Stomach (tissue), 9 donors: ENCODE results near the gene BRF1. TPM values are rescaled to one million over a fixed set of nuclear protein-coding genes. Genes with fewer than 3 reads are reported as not detected.

Experiments
- DNase-seq, 2 donors: peaks; one replicate each; pipeline versions ENCODE4 v3.0.0 to v3.0.0-alpha.2; 2013 to 2019
- H3K27ac ChIP-seq, 5 donors: fragments of 200-600 bp in 4 of 5; sonication (generic) in 4 of 5; one replicate each; pipeline ENCODE4 v1.5.1; 2013 to 2019; ENCODE audit warnings: mild to moderate bottlenecking in 1 of 5, moderate library complexity in 1 of 5
- H3K27me3 ChIP-seq, 3 donors: fragments of 200-600 bp; sonication (generic); one replicate each; pipeline ENCODE4 v1.5.1; 2017 to 2019; ENCODE audit warnings: mixed run types in 1 of 3
- H3K36me3 ChIP-seq, 4 donors: fragments of 200-600 bp; sonication (generic); 1 replicate in 3 of 4; 2 replicates in 1 of 4; pipeline ENCODE4 v1.5.1; 2016 to 2019
- H3K4me1 ChIP-seq, 4 donors: fragments of 200-600 bp; sonication (generic); one replicate each; pipeline ENCODE4 v1.5.1; 2016 to 2019
- H3K4me3 ChIP-seq, 4 donors: fragments of 200-600 bp; sonication (generic) in 3 of 4; one replicate each; pipeline ENCODE4 v1.5.1; 2016 to 2019; ENCODE audit warnings: mild to moderate bottlenecking in 1 of 4
- H3K9me3 ChIP-seq, 4 donors: fragments of 200-600 bp; sonication (generic); one replicate each; pipeline ENCODE4 v1.5.1; 2016 to 2019
- EP300 ChIP-seq: sonication (generic); formaldehyde crosslinking; IDR thresholded peaks from one replicate; pipeline ENCODE4 v1.6.1; 2017; ENCODE audit warnings: antibody characterized with exemption
- POLR2A ChIP-seq, 4 donors: fragments of 450-650 bp; IDR thresholded peaks; one replicate each; pipeline ENCODE4 v1.6.1; 2016; ENCODE audit warnings: antibody characterized with exemption in 4 of 4, control low read depth in 2 of 4, mild to moderate bottlenecking in 1 of 4, moderate library complexity in 1 of 4
- POLR2AphosphoS5 ChIP-seq, 3 donors: sonication (generic); formaldehyde crosslinking; IDR thresholded peaks; one replicate each; pipeline ENCODE4 v1.6.1; 2016; ENCODE audit warnings: antibody characterized with exemption in 3 of 3
- WGBS, 5 donors: extraction: QIAGEN DNeasy Blood & Tissue Kit in 3 of 5; methylation state at CpG; one replicate each; pipeline versions ENCODE4 v1.1.5 to v1.1.7; 2013 to 2018; 5-methylcytosine and 5-hydroxymethylcytosine counted together
- intact Hi-C: fragments of 100-400 bp; cut with DNase I; formaldehyde crosslinking; loops from one replicate; pipeline ENCODE4 v1.15.1; 2023; ENCODE audit warnings: low total_unique reads
- polyA plus RNA-seq, 3 donors: library from polyadenylated mRNA; stranded (reverse); fragments of 200-250 nt; gene quantifications; one replicate each; pipeline ENCODE4 v1.2.3, GENCODE V29; 2013
- total RNA-seq, 5 donors: library from RNA; depleted of rRNA; stranded (reverse); fragments of >200 nt; gene quantifications; one replicate each; pipeline versions ENCODE4 v1.1.0 to v1.2.3, GENCODE V29; 2014 to 2016
- TF ChIP-seq, protein P1 (sequence below), 7 experiments: fragments of 450-650 bp in 4 of 7; fragments of 200-600 bp in 3 of 7; sonication (generic) in 3 of 7; IDR thresholded peaks; one replicate each; pipeline ENCODE4 v1.5.1; 2016 to 2019; ENCODE audit warnings: antibody characterized with exemption in 7 of 7, control low read depth in 2 of 7, mild to moderate bottlenecking in 1 of 7
- donor health status: healthy with polysubstance abuse.
- donor health status: Bipolar disorder and iron deficiency.
- donor health status: healthy.

The BRF1 gene
- total and polyA plus RNA-seq, 8 donors, result 9.2 to 141 (median 33.9) TPM

GRCh38 chr14:105187116-105187515 is 113.7 kb downstream of the BRF1 start:
- Histone ChIP-seq H3K9me3 (peaks cover 0 to 9% (median 6%) of the 10 kb centered on the region in 4 donors), H3K27me3 (peaks cover 0 to 62% (median 12%) of the 10 kb centered on the region in 3 donors), H3K4me1 (peaks cover 0 to 3% (median under 1%) of the 10 kb centered on the region in 4 donors), H3K4me3 (no peak overlapping the region), H3K36me3 (no peaks in the 10 kb centered on the region), H3K27ac (no peak overlapping the region)
- intact Hi-C loops, result no loop called here
- TF ChIP-seq POLR2AphosphoS5 (IDR thresholded peaks at IDR 0.05) (no peak), POLR2A (IDR thresholded peaks at IDR 0.05) (no peak), EP300 (no peak)
- TF ChIP-seq, protein P1, sequence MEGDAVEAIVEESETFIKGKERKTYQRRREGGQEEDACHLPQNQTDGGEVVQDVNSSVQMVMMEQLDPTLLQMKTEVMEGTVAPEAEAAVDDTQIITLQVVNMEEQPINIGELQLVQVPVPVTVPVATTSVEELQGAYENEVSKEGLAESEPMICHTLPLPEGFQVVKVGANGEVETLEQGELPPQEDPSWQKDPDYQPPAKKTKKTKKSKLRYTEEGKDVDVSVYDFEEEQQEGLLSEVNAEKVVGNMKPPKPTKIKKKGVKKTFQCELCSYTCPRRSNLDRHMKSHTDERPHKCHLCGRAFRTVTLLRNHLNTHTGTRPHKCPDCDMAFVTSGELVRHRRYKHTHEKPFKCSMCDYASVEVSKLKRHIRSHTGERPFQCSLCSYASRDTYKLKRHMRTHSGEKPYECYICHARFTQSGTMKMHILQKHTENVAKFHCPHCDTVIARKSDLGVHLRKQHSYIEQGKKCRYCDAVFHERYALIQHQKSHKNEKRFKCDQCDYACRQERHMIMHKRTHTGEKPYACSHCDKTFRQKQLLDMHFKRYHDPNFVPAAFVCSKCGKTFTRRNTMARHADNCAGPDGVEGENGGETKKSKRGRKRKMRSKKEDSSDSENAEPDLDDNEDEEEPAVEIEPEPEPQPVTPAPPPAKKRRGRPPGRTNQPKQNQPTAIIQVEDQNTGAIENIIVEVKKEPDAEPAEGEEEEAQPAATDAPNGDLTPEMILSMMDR (IDR thresholded peaks at IDR 0.05), result no peak
- no peak for DNase-seq
- WGBS, 5 donors, result 30 to 49% (median 33%) methylated on average over 4 of the region's 4 CpGs

- H3K4me1 ChIP-seq, result peaks cover 6 to 12% (median 9%) of the 10 kb centered on the region in 4 donors
- peaks cover 0 to 9% (median 6%) of the 10 kb centered on the region in 4 donors for H3K9me3 ChIP-seq
- intact Hi-C loops, result no loop called here
- peaks cover 0 to 55% (median 2%) of the 10 kb centered on the region in 3 donors for H3K27me3 ChIP-seq
- no peaks in the 10 kb centered on the region for H3K36me3 ChIP-seq
- no peak overlapping the region for H3K27ac ChIP-seq
- TF ChIP-seq EP300 (no peak), POLR2A (IDR thresholded peaks at IDR 0.05) (no peak), POLR2AphosphoS5 (IDR thresholded peaks at IDR 0.05) (no peak)
- TF ChIP-seq, protein P1 (IDR thresholded peaks at IDR 0.05), result no peak
- no peak overlapping the region for H3K4me3 ChIP-seq
- no peak for DNase-seq
- WGBS, 5 donors, result 27 to 42% (median 34%) methylated on average over 4 of the region's 4 CpGs
These were observed 114.8 kb downstream of the BRF1 start for GRCh38 chr14:105185973-105186372.

- Histone ChIP-seq H3K4me3 (no peak overlapping the region), H3K36me3 (no peaks in the 10 kb centered on the region), H3K4me1 (peaks cover 13 to 20% (median 17%) of the 10 kb centered on the region in 4 donors), H3K27ac (no peak overlapping the region), H3K27me3 (peaks cover 0 to 48% (median 0%) of the 10 kb centered on the region in 3 donors), H3K9me3 (peaks cover 0 to 9% (median 6%) of the 10 kb centered on the region in 4 donors)
- intact Hi-C loops, result no loop called here
- 74 to 86% (median 82%) methylated on average over 14 to 18 of the region's 18 CpGs for WGBS, 5 donors
- TF ChIP-seq, protein P1 (IDR thresholded peaks at IDR 0.05), result no peak
- TF ChIP-seq POLR2AphosphoS5 (IDR thresholded peaks at IDR 0.05), result no peak
- DNase-seq, result no peak
These were observed 115.8 kb downstream of the BRF1 start for GRCh38 chr14:105185001-105185400.

DNA sequence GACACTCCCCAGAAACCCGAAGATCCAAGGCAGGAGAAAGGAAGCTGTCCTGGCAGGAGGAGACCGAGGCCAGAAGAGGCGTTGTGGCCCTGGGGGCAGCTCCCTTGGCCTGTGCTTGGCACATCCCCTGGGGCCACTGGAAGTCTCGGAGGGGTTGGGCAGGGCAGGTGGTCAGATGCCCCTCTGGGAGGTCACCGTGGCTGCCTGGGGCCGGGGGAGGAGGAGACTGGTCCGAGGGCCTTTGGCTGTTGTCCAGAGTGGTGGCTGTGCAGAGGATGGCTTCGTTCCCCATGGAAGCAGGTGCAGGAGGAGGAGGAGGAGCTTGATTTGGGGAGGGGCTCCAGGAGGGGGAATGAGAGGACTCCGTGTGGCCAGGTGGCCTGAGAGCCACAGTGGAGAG is 116.3 kb downstream of the BRF1 start:
- whole genome bisulfite sequencing, 5 donors, result 61 to 69% (median 65%) methylated on average over 9 of the region's 9 CpGs
- no peak overlapping the region for H3K27ac ChIP-seq
- no peak overlapping the region for H3K4me3 ChIP-seq
- peaks cover 0 to 47% (median 0%) of the 10 kb centered on the region in 3 donors for H3K27me3 ChIP-seq
- H3K9me3 ChIP-seq, result peaks cover 0 to 9% (median 6%) of the 10 kb centered on the region in 4 donors
- TF ChIP-seq, protein P1 (IDR thresholded peaks at IDR 0.05), result no peak
- no peak for TF ChIP-seq POLR2AphosphoS5 (IDR thresholded peaks at IDR 0.05)
- no peak for TF ChIP-seq POLR2A (IDR thresholded peaks at IDR 0.05)
- no peak for DNase-seq
- no peaks in the 10 kb centered on the region for H3K36me3 ChIP-seq
- intact Hi-C loops, result no loop called here
- peaks cover 17 to 25% (median 21%) of the 10 kb centered on the region in 4 donors for H3K4me1 ChIP-seq
